GM21619 (cell line): Measurements from ENCODE around the gene MFSD6L.

Experiments used
- ATAC-seq: cut with Tn5 transposase; IDR thresholded peaks from one replicate; pipeline ENCODE4 v1.9.1; 2021; ENCODE audit not compliant: unreplicated experiment

Gene MFSD6L

GRCh38 chr17:8798846-8799569, at the start of gene MFSD6L:
MFSD6L (minus strand) TSS chr17:8799365; CDS start chr17:8799120, 245 bp downstream.
- ATAC-seq, result no peak

GRCh38 chr17:8847891-8848290, 48.7 kb upstream of the MFSD6L start:
- ATAC-seq, result no peak

GRCh38 chr17:8846768-8847211, 47.6 kb upstream of the MFSD6L start:
- no peak for ATAC-seq

GRCh38 chr17:8844229-8845218, 45.4 kb upstream of the MFSD6L start:
- ATAC-seq, result no peak

- no peak for ATAC-seq
Measured at GRCh38 chr17:8843344-8843743, 44.2 kb upstream of the MFSD6L start.

GRCh38 chr17:8841844-8842243, 42.7 kb upstream of the MFSD6L start:
- ATAC-seq, result no peak

GRCh38 chr17:8839410-8839935, 40.3 kb upstream of the MFSD6L start:
- no peak for ATAC-seq

- no peak for ATAC-seq
Measured at GRCh38 chr17:8838551-8839095, 39.5 kb upstream of the MFSD6L start.

- ATAC-seq, result no peak
Measured at GRCh38 chr17:8837563-8838075, 38.5 kb upstream of the MFSD6L start.

GRCh38 chr17:8836821-8837562, 37.8 kb upstream of the MFSD6L start:
- no peak for ATAC-seq

GRCh38 chr17:8835631-8836364, 36.6 kb upstream of the MFSD6L start:
- no peak for ATAC-seq

GRCh38 chr17:8835106-8835505, 35.9 kb upstream of the MFSD6L start:
- no peak for ATAC-seq

GRCh38 chr17:8832711-8833352, 33.7 kb upstream of the MFSD6L start:
- ATAC-seq, result no peak

- no peak for ATAC-seq
Measured at GRCh38 chr17:8831234-8831849, 32.2 kb upstream of the MFSD6L start.

GRCh38 chr17:8830141-8830540, 31.0 kb upstream of the MFSD6L start:
- ATAC-seq, result no peak

- no peak for ATAC-seq
Measured at GRCh38 chr17:8829036-8829941, 30.1 kb upstream of the MFSD6L start.

- no peak for ATAC-seq
Measured at GRCh38 chr17:8828517-8828875, 29.3 kb upstream of the MFSD6L start.
